ENCODE measurements around the gene DOCK3.

The DOCK3 gene

GRCh38 chr3:51391566-51392354 is 717.0 kb downstream of the DOCK3 start:
- DNase-seq, result no peak

- no peak for DNase-seq
Observed at GRCh38 chr3:51392355-51393133, 717.8 kb downstream of the DOCK3 start.

GRCh38 chr3:51393134-51393495 is 718.4 kb downstream of the DOCK3 start:
- DNase-seq, result no peak

GRCh38 chr3:51393564-51393963 is 718.8 kb downstream of the DOCK3 start:
- no peak for DNase-seq

- no peak for DNase-seq
Observed at GRCh38 chr3:51394541-51394940, 719.8 kb downstream of the DOCK3 start.

GRCh38 chr3:51395493-51396213 is 720.9 kb downstream of the DOCK3 start:
- DNase-seq, result no peak

GRCh38 chr3:51396401-51396800 is 721.7 kb downstream of the DOCK3 start:
- DNase-seq, result no peak

- DNase-seq, result no peak
Observed at GRCh38 chr3:51397392-51397791, 722.7 kb downstream of the DOCK3 start.

- DNase-seq, result no peak
Observed at GRCh38 chr3:51398595-51399310, 724.0 kb downstream of the DOCK3 start.

GRCh38 chr3:51400166-51400565 is 725.4 kb downstream of the DOCK3 start:
- DNase-seq, result no peak

- DNase-seq, result no peak
Observed at GRCh38 chr3:51401735-51402134, 727.0 kb downstream of the DOCK3 start.

- DNase-seq, result no peak
Observed at GRCh38 chr3:51403675-51404074, 728.9 kb downstream of the DOCK3 start.

GRCh38 chr3:51408021-51408420 is 733.3 kb downstream of the DOCK3 start:
- no peak for DNase-seq

- DNase-seq, result no peak
Observed at GRCh38 chr3:51408813-51409212, 734.1 kb downstream of the DOCK3 start.

- DNase-seq, result no peak
Observed at GRCh38 chr3:51422211-51422610, 747.5 kb downstream of the DOCK3 start.

- DNase-seq, result no peak
Observed at GRCh38 chr3:51426921-51427320, 752.2 kb downstream of the DOCK3 start.

GRCh38 chr3:51429138-51429537 is 754.4 kb downstream of the DOCK3 start:
- no peak for DNase-seq

Measured in NCI-H510A treated with DMSO at 0.1 percent for 48 hours (cell line).